Pulmonary artery endothelial cell (primary cell): ENCODE results near the gene MAP3K19. TPM values are rescaled to one million over a fixed set of nuclear protein-coding genes. Genes with fewer than 3 reads are reported as not detected.
"Not testable (repeated sequence)": the region's sequence is repeated elsewhere in the genome, so short reads cannot be mapped to it uniquely, and the experiment has no call there.

Experiments used
- DNase-seq: peaks from one replicate; pipeline ENCODE4 v3.0.0-alpha.2; 2011; ENCODE audit warnings: low read depth, low spot score
- total RNA-seq: library from RNA; depleted of rRNA; stranded (reverse); fragments of >200 nt; gene quantifications from 2 replicates; pipeline ENCODE4 v1.2.3, GENCODE V29; 2014

The MAP3K19 gene
- total RNA-seq, 1 donor from 2014 or later: not detected

GRCh38 chr2:134988994-134989605 is 58.1 kb downstream of the MAP3K19 start:
- DNase-seq: no peak

GRCh38 chr2:134985061-134985460 is 62.2 kb downstream of the MAP3K19 start:
- no peak for DNase-seq

GRCh38 chr2:134982603-134983002 is 64.6 kb downstream of the MAP3K19 start:
- DNase-seq: no peak

- no peak for DNase-seq
Observed at GRCh38 chr2:134980639-134981038, 66.6 kb downstream of the MAP3K19 start.

GRCh38 chr2:134979221-134979620 is 68.0 kb downstream of the MAP3K19 start:
- DNase-seq: no peak

GRCh38 chr2:134977104-134977503 is 70.1 kb downstream of the MAP3K19 start:
- DNase-seq: not testable (repeated sequence)

GRCh38 chr2:134976074-134976702 is 71.1 kb downstream of the MAP3K19 start:
- DNase-seq: peak; percentile 8

- no peak for DNase-seq
Observed at GRCh38 chr2:134975281-134976009, 71.8 kb downstream of the MAP3K19 start.

- DNase-seq: no peak
Observed at GRCh38 chr2:134973241-134974138, 73.8 kb downstream of the MAP3K19 start.

GRCh38 chr2:134967166-134967565 is 80.1 kb downstream of the MAP3K19 start:
- DNase-seq: not testable (repeated sequence)

- DNase-seq: no peak
Observed at GRCh38 chr2:134957477-134957876, 89.8 kb downstream of the MAP3K19 start.

- no peak for DNase-seq
Observed at GRCh38 chr2:134955744-134956143, 91.5 kb downstream of the MAP3K19 start.

GRCh38 chr2:134954065-134954464 is 93.2 kb downstream of the MAP3K19 start:
- no peak for DNase-seq

GRCh38 chr2:134952608-134953007 is 94.6 kb downstream of the MAP3K19 start:
- DNase-seq: no peak

- DNase-seq: no peak
Observed at GRCh38 chr2:134950886-134951285, 96.4 kb downstream of the MAP3K19 start.

- no peak for DNase-seq
Observed at GRCh38 chr2:134949981-134950708, 97.1 kb downstream of the MAP3K19 start.

- DNase-seq: no peak
Observed at GRCh38 chr2:134946073-134946472, 101.2 kb downstream of the MAP3K19 start.

GRCh38 chr2:134944975-134945374 is 102.3 kb downstream of the MAP3K19 start:
- DNase-seq: no peak

GRCh38 chr2:134943540-134943939 is 103.7 kb downstream of the MAP3K19 start:
- DNase-seq: no peak

GRCh38 chr2:134936691-134937090 is 110.6 kb downstream of the MAP3K19 start:
- DNase-seq: no peak

- no peak for DNase-seq
Observed at GRCh38 chr2:134934641-134935040, 112.6 kb downstream of the MAP3K19 start.
